HCT116 (cell line): Measurements from ENCODE around the gene WDR33.

Experiments
- CTCF ChIP-seq, 3 experiments: fragments of 200-600 bp in 1 of 3; sonication (generic) in 1 of 3; IDR thresholded peaks in 2 of 3; conservative IDR thresholded peaks in 1 of 3; 2 replicates each; pipeline ENCODE4 v1.5.1; 2012 to 2017; ENCODE audit warnings: low read depth in 2 of 3, low read length in 2 of 3, antibody characterized with exemption in 1 of 3, borderline replicate concordance in 1 of 3, control low read depth in 1 of 3, mild to moderate bottlenecking in 1 of 3, mixed read lengths in 1 of 3, mixed run types in 1 of 3, moderate library complexity in 1 of 3; ENCODE audit not compliant: insufficient read depth in 1 of 3
- EGR1 ChIP-seq: IDR thresholded peaks from 2 replicates; pipeline ENCODE4 v1.6.1; 2012; ENCODE audit warnings: low read depth
- ELF1 ChIP-seq: IDR thresholded peaks from 2 replicates; pipeline ENCODE4 v1.6.1; 2012; ENCODE audit warnings: low read depth, borderline replicate concordance
- EZH2 ChIP-seq: fragments of 200-600 bp; sonication (generic); IDR thresholded peaks from 2 replicates; pipeline ENCODE4 v1.6.1; 2017; ENCODE audit warnings: antibody characterized with exemption, mixed run types
- MAX ChIP-seq: IDR thresholded peaks from 2 replicates; pipeline ENCODE4 v1.6.1; 2012
- POLR2A ChIP-seq: IDR thresholded peaks from 2 replicates; pipeline ENCODE4 v1.7.0; 2011; ENCODE audit warnings: borderline replicate concordance; ENCODE audit not compliant: insufficient read depth, insufficient read length; ENCODE audit errors: extremely low read depth
- POLR2AphosphoS5 ChIP-seq: IDR thresholded peaks from 2 replicates; pipeline ENCODE4 v1.6.1; 2011; ENCODE audit warnings: mild to moderate bottlenecking, low read depth, low read length, moderate library complexity
- RAD21 ChIP-seq: IDR thresholded peaks from 2 replicates; pipeline ENCODE4 v1.6.1; 2012; ENCODE audit warnings: low read depth, mild to moderate bottlenecking
- SP1 ChIP-seq: IDR thresholded peaks from 2 replicates; pipeline ENCODE4 v1.6.1; 2012; ENCODE audit warnings: low read depth
- SRF ChIP-seq: IDR thresholded peaks from 2 replicates; pipeline ENCODE4 v1.6.1; 2012; ENCODE audit warnings: low read depth
- TCF7L2 ChIP-seq: IDR thresholded peaks from 2 replicates; pipeline ENCODE4 v1.7.0; 2011; ENCODE audit warnings: borderline replicate concordance, inconsistent platforms; ENCODE audit not compliant: insufficient read depth, insufficient read length; ENCODE audit errors: extremely low read depth
- ZFX ChIP-seq: fragments of 450-650 bp; IDR thresholded peaks from 2 replicates; pipeline ENCODE4 v1.6.1; 2017
- ZNF274 ChIP-seq: fragments of 200-500 bp; sonication (Bioruptor generic); IDR thresholded peaks from 2 replicates; pipeline ENCODE4 v1.6.1; 2014; ENCODE audit warnings: mild to moderate bottlenecking, low read depth, low read length, inconsistent platforms

- no peak for TF ChIP-seq CTCF (IDR thresholded peaks at IDR 0.05 in 2 of 3, conservative IDR thresholded peaks at IDR 0.05 in 1 of 3; ENCODE audit: borderline replicate concordance in 1 of 3, insufficient read depth in 1 of 3, low read depth in 2 of 3, low read length in 2 of 3)
- TF ChIP-seq POLR2A: no peak
- TF ChIP-seq EZH2: no peak
- no peak for TF ChIP-seq ZNF274
- TF ChIP-seq TCF7L2: no peak
- TF ChIP-seq POLR2AphosphoS5: no peak
- TF ChIP-seq RAD21: no peak
- TF ChIP-seq SP1: no peak
- TF ChIP-seq SRF: no peak
- no peak for TF ChIP-seq ELF1
- TF ChIP-seq EGR1: no peak
- TF ChIP-seq ZFX: no peak
- no peak for TF ChIP-seq MAX
Measured at GRCh38 chr2:127740665-127741288, 70.2 kb downstream of the WDR33 start.
